ENCODE data around the gene A2M. TPM values are rescaled to one million over a fixed set of nuclear protein-coding genes. Genes with fewer than 3 reads are reported as not detected.

Gene A2M
- total and polyA plus RNA-seq, 2 of the 13 experiments (the other 11 are each of a cell fraction or from before 2014, with no cell fraction given), result 2,807 to 6,551 TPM

- TF ChIP-seq ZSCAN20 (CRISPR knock-in tag; IDR thresholded peaks at IDR 0.05; ENCODE audit: borderline replicate concordance), result no peak
- TF ChIP-seq GTF3A (CRISPR knock-in tag; conservative IDR thresholded peaks at IDR 0.05), result 0 out of 2 replicates have a peak, but pooled peaks have one; percentile 44
- no peak for TF ChIP-seq ARHGAP35 (CRISPR knock-in tag; IDR thresholded peaks at IDR 0.05; ENCODE audit: borderline replicate concordance)
- TF ChIP-seq ARNT2 (CRISPR knock-in tag; IDR thresholded peaks at IDR 0.05; ENCODE audit: low read depth), result 0 out of 2 replicates have a peak, but pooled peaks have one; percentile 8
Observed at GRCh38 chr12:9106610-9107541, 8.8 kb downstream of the A2M start (continued).

- WGBS (ENCODE audit: low lambda C conversion rate), result 96% methylated on average over 1 of the region's 1 CpG
Observed at GRCh38 chr12:9106067-9106466, 9.7 kb downstream of the A2M start.

More at GRCh38 chr12:9106067-9106466, 9.7 kb downstream of the A2M start:
- no peak overlapping the region for H3K27ac ChIP-seq (ENCODE audit: extremely low read length, insufficient read depth, low read length)
- H4K20me1 ChIP-seq (ENCODE audit: insufficient read depth, low read length), result peaks cover 30% of the 10 kb centered on the region
- ChIA-PET CTCF (ENCODE audit: low intra/inter-chr PET ratio, low total read pairs) (no interaction called here), POLR2A (interaction anchor here (1.4 kb wide), 1 partner anchor 10 kb away, joined by 7 read pairs; the partner anchor contains the start of gene A2M)
- no peak overlapping the region for H3K4me2 ChIP-seq (ENCODE audit: low read depth, low read length)
- H3K27me3 ChIP-seq (ENCODE audit: control insufficient read depth in 1 of 2, insufficient read depth in 2 of 2, low read length in 2 of 2), result no peaks in the 10 kb centered on the region
- H3K36me3 ChIP-seq (replicated peaks in 1 of 2; ENCODE audit: control insufficient read depth in 1 of 2, insufficient read depth in 2 of 2, low read length in 2 of 2), result peaks cover 20 to 70% of the 10 kb centered on the region in 2 experiments
- no peak overlapping the region for H3K4me3 ChIP-seq (replicated peaks in 1 of 3; ENCODE audit: insufficient read depth in 1 of 3, low read depth in 2 of 3, low read length in 3 of 3)
- no peak overlapping the region for H3K9ac ChIP-seq (ENCODE audit: insufficient read depth, low read depth, low read length)
- H3K4me1 ChIP-seq (ENCODE audit: insufficient read depth, low read length), result peaks cover 37% of the 10 kb centered on the region
- no peaks in the 10 kb centered on the region for H3K9me3 ChIP-seq (ENCODE audit: low read length)
- no peak for ATAC-seq
- no TSS peak for BruUV-seq (replicated peaks)
- DNase-seq (ENCODE audit: low spot score), result no peak
- no peak for FAIRE-seq
- no peak overlapping the region for H2AFZ ChIP-seq (ENCODE audit: low read length)
- in situ Hi-C loops (cut with HindIII; ENCODE audit: extremely low pct_ligation_motif_present, low pct_unique_long_range_greater_than_20kb), result no loop called here
- TF ChIP-seq POLR2G (IDR thresholded peaks at IDR 0.05; ENCODE audit: low read depth, low read length) (peak; percentile 65), SSRP1 (CRISPR knock-in tag; IDR thresholded peaks at IDR 0.05) (peak; percentile 88; the same call in 1 of the 2 replicates), RBM22 (optimal IDR thresholded peaks at IDR 0.05; ENCODE audit: low read length) (no peak), HNRNPL (IDR thresholded peaks at IDR 0.05; ENCODE audit: low read depth, low read length) (0 out of 2 replicates have a peak, but pooled peaks have one; percentile 18), CEBPZ (IDR thresholded peaks at IDR 0.05; ENCODE audit: low read length) (no peak), ZNF678 (CRISPR knock-in tag; IDR thresholded peaks at IDR 0.05) (no peak), ERF (CRISPR knock-in tag; IDR thresholded peaks at IDR 0.05) (0 out of 2 replicates have a peak, but pooled peaks have one; percentile 7), ZFP82 (CRISPR knock-in tag; IDR thresholded peaks at IDR 0.05; ENCODE audit: borderline replicate concordance) (no peak), AGO2 (optimal IDR thresholded peaks at IDR 0.05; ENCODE audit: low read depth, low read length) (peak; percentile 17), RBFOX2 (IDR thresholded peaks at IDR 0.05; ENCODE audit: low read depth, low read length) (peak; percentile 47), SNRNP70 (IDR thresholded peaks at IDR 0.05; ENCODE audit: low read depth, low read length) (0 out of 2 replicates have a peak, but pooled peaks have one; percentile 48)
- peaks cover under 1% of the 10 kb centered on the region for H3K79me2 ChIP-seq (ENCODE audit: insufficient read depth, low read length)
- intact Hi-C loops (cut with micrococcal nuclease; ENCODE audit: unreplicated experiment), result no loop called here

All from HepG2 (cell line).